ENCODE measurements around the gene TFRC.
A peak's percentile ranks its signal among the peaks of the same experiment; 100 is the strongest.
"Not testable (repeated sequence)": the region's sequence is repeated elsewhere in the genome, so short reads cannot be mapped to it uniquely, and the experiment has no call there.

The TFRC gene

DNA sequence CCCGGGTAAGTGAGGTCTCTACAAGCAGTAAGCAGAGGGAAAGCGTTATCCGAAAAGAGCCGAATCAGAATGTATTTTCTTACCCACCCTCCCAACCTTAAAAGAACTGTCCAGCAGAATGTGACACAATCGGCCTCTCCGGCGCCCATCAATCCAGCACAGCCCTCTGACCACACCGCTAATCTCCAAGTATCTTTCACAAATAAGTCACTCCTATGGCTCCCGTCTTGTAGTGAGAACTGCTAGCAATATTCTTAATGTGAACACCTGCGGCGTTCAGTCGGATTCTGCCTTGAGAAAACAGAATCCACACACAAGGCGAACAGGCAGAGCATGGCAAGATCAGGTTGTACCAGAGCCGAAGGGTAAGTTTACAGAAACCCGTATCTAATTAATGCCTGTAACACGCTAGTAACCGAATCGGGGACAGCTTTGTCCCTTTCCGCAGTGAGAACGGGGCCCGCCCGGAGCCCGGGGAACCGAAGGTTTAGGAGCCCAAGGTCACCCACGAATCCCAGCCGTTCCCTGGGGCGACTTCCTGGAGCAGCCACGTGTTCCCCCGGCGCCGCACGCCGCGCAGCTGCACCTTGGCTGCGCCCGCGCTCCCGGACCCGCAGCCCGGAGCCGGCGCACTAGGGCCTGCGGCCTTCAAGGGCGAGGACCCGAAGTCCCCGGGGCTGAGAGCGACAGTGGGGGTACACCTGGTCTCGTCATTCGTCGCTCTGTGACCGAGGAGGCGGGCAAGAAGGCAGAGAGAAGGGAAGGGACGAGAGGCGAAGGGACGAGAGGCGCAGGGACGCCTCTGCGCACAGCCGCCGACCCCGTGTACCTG, 672 bp downstream of the TFRC start:
- DNase-seq = peak; percentile 53

DNA sequence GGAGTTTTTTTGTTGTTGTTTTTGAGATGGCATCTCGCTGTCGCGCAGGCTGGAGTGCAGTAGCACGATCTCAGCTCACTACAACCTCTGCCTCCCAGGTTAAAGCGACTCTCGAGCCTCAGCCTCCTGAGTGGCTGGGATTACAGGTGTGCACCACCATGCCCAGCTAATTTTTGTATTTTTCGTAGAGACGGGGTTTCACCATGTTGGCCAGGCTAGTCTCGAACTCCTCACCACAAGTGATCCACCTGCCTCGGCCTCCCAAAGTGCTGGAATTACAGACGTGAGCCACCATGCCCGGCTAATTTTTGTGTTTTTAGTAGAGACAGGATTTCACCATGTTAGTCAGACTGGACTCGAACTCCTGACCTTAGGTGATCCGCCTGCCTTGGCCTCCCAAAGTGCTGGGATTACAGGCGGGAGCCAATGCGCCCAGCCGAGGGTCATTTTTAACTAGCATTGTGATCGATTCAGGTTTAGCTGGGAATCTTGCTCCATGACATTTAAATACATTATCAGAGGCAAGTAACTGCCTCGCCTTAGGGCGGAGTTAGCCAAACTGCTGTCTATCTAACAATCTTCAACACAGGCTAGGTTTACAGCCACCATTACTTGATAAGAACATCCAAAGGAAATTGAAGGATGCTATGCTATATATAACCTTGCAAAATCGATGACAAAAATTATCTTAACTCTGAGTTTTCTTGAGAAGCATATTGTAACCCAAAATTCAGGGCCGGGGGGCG, 1.6 kb downstream of the TFRC start:
- not testable (repeated sequence) for DNase-seq

DNA sequence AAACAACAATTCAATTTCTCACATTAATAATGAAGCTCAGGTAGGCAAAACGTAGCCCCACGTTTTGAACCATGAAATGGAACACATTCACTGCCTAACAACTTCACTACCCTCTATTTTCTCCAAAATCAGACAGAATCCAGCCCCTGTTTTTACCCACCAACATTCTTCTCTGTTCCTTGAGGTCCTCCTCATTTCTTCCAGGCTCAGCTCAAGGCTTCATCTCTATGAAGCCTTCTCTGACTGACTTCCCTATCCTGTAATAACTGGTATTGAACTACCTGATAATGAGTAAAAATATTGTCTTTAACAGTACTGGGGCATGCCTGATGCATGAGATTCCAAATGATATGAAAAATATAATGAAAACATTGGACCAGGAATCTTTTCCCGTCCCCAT, 2.2 kb downstream of the TFRC start:
- no peak for DNase-seq

DNA sequence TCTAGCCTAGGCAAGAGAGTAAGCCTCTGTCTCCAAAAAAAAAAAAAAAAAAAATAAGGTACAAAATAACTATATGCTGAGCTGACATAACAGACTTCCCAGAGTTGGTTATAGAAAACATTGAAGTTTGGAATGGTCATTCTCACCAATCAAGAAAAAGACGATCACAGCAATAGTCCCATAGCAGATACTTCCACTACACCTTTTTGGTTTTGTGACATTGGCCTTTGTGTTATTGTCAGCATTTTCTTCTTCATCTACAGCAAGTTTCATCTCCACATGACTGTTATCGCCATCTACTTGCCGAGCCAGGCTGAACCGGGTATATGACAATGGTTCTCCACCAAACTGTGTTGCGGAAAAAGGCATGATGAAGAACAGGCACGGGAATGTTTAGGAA, 6.9 kb downstream of the TFRC start:
- no peak for DNase-seq

DNA sequence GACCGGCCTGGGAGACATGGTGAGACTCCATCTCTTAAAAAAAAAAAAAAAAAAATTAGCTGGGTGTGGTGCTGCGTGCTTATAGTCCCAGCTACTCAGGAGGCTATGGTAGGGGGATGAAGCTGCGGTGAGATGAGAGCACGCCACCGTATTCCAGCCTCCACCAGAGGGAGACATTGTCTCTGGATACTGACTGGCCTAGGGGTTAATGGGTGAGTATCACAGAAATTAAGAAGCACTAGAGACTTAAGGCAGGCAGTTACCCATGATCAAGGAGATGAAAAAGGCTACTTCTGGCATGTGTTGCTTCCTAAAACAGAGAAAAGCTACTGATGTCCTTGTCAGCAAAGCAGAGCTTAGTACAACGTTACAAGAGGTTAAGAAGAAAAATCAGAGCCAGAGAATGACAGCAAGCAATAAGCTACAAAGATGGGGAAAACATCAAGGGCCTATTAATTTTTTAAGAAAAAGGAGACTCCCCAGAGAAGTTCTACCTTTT, 8.6 kb downstream of the TFRC start:
- peak; percentile 75 for DNase-seq

DNA sequence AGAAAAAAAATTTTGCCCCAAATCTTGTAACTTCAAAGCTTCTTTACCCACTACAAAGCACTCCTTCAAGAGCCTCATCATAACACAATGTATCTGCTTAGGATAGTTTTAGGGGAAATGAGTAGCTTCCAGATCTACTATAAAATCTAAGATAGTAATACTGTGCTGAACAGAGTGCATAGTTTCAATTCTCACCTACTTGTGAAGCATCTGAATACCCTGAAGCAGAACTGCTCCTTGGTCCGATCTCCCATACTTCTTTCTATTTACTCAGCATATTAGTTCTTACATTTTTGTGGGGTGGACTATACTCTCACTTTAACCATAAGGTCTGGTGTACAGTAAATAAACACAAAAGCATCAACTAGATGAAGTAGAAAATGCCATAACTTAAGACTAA, 9.6 kb downstream of the TFRC start:
- no peak for DNase-seq

DNA sequence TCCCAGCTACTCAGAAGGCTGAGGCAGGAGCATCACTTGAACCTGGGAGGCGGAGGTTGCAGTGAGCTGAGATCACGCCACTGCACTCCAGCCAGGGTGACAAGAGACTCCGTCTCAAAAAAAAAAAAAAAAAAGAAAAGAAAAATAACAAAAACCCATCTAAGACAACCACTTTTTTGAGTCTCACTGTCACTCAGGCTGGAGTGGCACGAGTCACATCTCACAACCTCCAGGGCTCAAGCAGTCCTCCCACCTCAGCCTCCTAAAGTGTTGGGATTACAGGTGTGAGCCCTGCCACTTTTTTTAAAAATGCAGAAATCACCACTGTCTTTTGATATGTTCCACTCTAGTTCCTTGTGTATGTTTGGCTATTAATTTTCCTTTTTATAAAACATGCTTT, 13.1 kb downstream of the TFRC start:
- DNase-seq = not testable (repeated sequence)

DNA sequence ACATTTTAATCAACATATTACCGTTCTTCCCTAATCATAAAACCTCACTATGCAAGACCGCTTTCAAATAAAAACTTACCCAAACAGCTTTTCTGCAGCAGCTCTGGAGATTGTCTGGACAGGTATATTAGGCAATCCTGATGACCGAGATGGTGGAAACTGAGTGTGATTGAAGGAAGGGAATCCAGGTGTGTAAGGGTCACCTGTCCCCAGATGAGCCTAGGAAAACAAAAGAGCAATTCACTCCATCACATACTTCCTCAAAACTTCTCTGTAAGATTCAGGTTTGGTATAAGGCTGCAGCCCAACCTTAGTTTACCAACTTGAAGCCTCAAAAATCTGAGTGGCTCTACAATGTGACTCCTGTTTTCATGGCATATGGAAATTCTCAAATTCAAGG, 14.5 kb downstream of the TFRC start:
- DNase-seq = no peak

DNA sequence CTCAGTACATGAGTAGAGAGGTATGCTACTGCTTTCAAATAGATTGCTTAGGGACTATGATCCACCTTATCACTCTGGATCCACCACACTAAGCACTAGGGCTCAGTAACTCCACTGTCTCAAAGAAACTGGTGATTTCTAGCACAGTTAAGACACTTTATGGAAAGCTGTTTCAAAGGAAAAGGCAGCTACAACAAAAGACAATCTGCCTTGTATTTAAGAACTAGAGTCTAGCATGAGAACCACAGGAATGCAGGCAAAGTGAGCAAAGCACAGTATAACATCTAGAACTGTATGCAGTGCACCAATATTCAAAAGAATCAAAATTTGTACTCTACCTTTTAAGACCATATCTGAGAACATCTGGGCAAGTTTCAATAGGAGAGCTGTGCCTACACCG, 17.9 kb downstream of the TFRC start:
- no peak for DNase-seq

DNA sequence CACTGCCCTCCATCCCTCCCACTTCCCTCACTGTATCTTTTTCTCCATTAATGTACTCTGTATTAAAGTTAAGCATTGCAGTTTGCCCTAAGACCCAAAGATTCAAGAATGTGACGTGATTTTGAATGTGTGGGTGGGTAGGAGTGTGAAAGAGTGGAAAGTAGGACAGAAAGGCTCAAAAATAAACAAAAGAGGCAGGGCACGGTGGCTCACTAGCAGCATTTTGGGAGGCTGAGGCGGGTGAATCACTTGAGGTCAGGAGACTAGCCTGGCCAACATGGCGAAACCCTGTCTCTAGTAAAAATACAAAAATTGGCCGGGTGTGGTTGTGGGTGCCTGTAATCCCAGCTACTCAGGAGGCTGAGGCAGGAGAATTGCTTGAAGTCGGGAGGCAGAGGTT, 18.4 kb downstream of the TFRC start:
- DNase-seq = no peak

DNA sequence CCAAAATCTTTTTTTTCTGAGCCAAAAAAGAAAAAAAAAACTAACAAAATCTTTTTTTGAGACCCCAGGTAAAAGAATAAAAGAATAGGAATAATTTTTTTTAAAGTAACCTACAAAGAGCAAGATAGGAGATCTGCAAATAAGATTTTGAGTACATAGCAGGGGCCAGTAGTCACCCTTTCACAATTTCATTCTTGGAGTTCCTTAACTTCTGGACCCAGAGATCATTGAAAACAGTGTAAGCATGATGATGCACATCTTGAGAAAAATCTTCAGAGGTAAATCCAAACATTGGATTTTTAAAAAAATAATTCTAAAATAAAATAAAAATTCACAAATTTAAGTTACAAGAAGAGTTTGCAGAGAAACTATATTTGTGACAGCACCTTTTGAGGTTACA, 18.8 kb downstream of the TFRC start:
- DNase-seq = no peak

DNA sequence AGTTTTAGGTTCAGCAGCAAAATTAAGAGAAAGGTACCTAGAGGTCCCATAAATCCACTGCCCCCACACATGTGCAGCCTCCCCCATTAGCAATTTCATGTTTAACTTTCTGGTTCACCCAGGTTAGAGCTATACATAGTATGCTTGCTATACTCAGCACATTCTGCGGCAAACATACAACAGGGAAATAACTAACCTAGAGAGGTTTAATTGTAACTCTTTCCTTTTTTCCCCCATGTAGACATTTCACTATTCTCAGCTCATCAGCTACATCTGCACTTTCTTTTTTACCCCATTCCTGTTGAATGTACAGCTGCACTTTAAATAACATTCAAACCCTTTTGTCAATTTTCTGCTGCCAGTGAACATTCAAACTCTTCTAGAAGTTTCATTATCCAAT, 21.1 kb downstream of the TFRC start:
- DNase-seq = no peak

DNA sequence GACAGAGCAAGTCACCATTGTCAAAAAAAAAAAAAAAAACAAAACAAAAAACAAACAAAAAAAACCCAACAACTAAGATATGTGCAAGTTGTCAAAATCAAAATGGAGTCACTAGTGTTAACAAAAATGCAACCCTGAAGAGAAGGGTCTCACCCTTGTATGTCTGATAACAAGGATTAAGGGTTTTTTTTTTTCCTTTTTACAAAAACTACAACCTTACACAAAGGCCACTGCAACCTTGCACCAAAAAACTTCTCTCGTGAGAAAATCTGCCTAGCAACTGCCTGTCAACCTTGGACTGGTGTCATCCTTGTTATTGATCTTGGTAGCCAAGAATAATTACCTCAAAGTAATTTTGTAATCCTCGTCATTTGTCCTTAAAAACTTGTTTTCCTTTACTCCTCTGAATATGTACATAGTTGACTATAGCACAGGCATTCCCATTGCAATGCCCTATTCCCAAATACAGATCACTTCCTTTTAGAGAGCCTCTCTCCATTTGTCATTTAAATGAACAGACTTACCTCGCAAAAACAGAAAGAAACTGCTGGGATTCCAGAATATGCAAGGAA, 24.0 kb downstream of the TFRC start:
- no peak for DNase-seq

DNA sequence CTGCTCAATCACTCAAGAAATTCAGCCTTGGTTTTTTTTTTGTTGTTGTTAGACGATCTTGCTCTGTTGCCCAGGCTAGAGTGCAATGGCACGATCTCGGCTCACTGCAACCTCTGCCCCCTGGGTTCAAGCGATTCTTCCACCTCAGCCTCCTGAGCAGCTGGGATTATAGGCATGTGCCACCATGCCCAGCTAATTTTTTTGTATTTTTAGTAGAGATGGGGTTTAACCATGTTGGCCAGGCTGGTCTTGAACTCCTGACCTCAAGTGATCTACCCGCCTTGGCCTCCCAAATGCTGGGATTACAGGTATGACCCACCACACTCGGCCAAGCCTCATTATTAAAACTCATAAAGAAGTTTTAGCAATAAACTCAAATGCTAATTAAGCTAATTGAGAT, 25.5 kb downstream of the TFRC start:
- DNase-seq = not testable (repeated sequence)

DNA sequence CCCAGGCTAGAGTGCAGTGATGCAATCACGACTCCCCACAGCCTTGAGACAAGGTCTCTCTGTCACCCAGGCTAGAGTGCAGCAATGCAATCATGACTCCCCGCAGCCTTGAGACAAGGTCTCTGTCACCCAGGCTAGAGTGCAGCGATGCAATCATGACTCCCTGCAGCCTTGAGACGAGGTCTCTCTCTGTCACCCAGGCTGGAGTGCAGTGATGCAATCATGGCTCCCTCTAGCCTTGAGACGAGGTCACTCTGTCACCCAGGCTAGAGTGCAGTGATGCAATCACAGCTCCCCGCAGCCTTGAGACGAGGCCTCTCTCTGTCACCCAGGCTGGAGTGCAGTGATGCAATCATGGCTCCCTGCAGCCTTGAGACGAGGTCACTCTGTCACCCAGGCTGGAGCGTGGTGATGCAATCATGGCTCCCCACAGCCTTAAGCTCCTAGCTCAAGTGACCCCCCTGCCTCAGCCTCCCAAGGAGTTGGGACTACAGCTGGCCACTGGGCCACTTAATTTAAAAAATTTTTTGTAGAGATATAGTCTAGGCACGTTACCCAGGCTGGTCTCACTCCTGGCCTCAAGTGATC, 26.1 kb downstream of the TFRC start:
- no peak for DNase-seq

DNA sequence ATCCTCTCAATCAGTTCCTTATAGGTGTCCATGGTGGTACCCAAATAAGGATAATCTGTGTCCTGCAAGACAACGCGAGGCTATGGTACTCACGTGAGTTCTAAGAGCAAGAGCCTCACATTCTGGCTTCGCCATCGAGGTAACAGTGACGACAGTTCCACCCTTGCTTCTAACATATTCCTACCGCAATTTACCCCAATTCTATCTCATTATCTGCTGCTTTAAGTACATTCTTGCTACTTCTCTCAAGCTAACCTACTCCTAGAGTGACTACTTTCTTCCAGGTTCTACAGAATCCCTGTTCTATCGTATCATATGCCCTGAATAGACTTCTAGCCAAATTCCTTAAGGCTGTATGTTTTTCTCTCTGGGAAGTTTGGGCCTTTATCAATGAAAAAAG, 26.6 kb downstream of the TFRC start:
- no peak for DNase-seq

DNA sequence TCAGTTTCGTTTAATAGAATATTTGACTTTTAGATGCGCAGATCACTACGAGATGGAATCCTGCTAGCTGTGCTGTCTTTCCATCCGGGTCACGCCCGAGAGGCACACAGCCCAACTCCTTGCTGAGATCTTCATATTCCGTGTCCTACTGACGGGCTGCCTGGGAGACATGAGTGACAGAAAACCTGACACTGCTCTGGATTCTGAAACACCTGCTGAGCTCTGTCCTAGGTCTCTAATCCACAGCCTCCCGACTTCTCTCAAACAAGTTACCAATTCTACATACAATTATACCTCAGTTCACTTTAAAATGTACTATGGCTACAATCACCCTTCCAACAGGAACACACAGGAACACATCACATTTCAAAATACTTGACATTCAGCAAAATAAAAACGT, 27.2 kb downstream of the TFRC start:
- no peak for DNase-seq

DNA sequence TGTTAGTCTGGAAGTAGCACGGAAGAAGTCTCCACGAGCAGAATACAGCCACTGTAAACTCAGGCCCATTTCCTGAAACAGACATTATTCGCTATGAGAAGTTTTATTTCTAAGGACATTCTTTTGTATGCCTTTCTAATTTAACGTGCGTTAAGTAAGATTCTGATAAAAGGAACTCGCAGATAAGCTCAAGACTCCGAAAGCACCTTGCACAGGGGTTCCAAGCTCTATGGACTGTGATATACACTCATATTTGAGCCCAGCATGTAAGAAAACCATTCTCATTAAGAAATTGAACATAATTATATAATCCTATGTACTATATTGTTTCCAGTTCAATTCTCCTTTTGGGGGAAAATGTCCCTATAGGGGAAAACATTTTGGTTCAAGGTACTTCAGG, 28.4 kb downstream of the TFRC start:
- DNase-seq = no peak

DNA sequence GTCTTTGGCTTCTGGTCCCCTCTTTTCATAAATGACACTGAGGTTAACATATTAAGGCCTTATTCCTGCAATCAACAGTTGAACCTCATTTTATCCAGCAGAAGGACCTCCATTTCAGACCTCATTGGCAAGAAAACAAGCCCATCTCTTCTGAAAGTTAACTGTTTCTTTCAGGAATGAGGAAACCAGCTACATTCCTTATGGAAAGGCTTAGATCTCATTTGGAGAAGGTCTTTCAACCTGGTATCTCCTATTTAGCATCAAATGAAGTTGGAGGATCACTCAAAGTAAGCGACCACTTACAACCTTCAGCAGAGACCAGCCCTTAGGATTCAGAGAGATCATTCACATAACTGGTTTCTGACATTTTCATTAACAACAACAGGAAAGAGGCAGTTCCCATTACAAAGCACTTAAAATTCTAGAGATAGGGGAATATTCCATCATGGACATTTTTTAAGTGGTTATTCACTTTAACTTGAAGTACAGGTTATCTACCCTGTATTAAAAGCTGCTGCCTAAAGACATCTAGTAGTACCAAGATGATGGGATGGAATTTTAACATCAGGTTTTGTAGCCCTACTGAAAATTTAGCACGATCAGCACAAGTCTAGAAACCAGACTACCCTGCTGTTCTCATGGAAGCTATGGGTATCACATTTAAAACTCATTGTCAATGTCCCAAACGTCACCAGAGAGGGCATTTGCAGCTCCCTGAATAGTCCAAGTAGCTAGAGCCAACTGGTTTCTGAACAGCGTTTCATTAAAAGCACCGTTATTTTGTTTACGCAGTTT, 30.4 kb downstream of the TFRC start:
- no peak for DNase-seq

DNA sequence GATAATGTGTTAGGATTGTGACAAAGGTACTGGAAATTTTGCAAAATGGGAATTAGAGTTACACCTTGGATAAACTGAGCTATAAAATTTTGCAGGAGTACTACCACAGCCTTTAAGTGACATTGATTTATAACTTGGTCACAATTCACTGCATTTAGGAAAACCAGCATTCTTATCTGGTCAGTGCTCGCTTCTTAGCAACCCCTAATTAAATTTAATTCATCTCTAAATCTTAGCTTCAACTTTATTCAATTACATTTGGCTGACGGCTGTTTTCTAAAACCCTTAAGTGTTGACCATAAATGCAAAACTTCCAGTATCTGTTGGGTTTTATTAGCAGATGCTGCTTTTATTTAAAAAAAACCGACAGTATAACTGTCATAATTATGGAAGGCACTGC, 31.3 kb downstream of the TFRC start:
- DNase-seq = no peak

DNA sequence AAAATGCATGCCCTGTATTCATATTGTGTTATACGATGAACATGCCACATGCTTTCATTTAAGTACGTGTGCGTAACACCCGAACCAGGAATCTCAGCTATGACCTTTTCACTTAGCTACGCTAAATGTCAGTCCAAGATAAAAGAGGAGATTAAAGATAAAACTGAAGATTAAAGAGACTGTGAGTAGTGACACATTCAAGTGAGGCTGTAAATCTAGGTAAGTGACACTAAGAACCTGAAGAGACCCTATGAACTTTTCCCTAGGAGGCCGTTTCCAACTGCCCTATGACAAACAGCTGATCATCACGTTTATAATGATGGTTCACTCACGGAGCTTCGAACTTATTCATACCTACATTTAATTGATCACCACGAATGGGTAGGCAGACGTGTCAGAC, 32.2 kb downstream of the TFRC start:
- DNase-seq = no peak

DNA sequence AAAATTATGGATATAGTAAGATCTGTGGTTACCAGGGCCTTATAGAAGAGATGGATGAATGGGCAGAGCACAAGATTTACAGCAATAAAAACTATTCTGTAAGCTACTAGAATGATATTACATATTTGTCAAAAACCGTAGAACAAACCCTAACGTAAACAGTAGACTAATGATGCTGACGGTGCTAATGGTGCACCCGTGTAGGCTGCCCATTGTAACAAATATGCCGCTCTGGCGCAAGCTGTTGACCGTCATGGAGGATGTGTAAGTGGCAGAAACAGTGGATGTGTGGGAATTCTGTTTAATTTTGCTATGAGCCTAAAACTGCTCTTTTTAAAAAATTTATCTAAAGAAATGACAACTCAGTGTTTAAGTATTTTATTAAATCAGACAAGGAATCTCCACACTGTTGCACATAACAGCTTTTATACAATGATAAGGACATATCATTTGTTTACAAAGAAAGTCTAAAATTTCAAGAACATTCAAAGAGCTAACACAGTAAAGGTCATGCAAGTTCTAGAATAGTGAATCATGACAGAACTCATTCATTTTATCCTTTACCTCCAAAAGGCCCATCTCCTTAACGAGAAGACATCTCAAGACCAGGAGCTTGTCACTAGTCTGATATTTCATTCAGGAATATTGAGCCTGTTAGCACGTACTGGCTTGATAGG, 32.8 kb downstream of the TFRC start:
- DNase-seq = no peak
